ENCODE results near the gene CUBN.

CUBN gene

GRCh38 chr10:17134282-17134681, 4.7 kb upstream of the CUBN start:
- no peak for TF ChIP-seq CTCF (IDR thresholded peaks at IDR 0.05; ENCODE audit: low read depth, low read length)
- H3K4me3 ChIP-seq (replicated peaks in 1 of 2; ENCODE audit: low read depth in 2 of 2, low read length in 2 of 2): no peak overlapping the region
- DNase-seq (ENCODE audit: low read depth in 2 of 2): no peak

DNA sequence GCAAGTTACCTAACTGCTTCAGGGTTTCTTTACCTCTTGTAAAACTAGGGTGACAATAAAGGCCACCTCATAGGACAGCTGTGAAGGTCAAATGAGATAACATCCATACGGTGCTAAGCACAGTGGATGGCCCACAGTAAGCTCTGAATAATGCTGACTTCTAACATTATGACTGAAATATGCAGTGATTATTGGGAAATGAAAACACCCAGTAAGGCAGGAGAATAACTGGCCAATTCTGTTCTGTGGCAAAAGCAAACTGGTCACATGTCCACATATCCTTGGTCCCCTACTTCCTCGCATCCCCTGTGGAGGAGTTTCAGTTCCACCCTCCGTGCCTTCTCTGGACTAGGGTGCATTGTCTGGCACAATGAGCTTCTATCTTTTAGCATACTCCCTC, 1.4 kb downstream of the CUBN start:
- TF ChIP-seq CTCF (IDR thresholded peaks at IDR 0.05; ENCODE audit: low read depth, low read length): no peak
- H3K4me3 ChIP-seq (replicated peaks in 1 of 2; ENCODE audit: low read depth in 2 of 2, low read length in 2 of 2): no peak overlapping the region
- no peak for DNase-seq (ENCODE audit: low read depth in 2 of 2)

GRCh38 chr10:17126327-17126726, 3.3 kb downstream of the CUBN start:
- H3K4me3 ChIP-seq (replicated peaks in 1 of 2; ENCODE audit: low read depth in 2 of 2, low read length in 2 of 2): no peak overlapping the region
- no peak for DNase-seq (ENCODE audit: low read depth in 2 of 2)
- TF ChIP-seq CTCF (IDR thresholded peaks at IDR 0.05; ENCODE audit: low read depth, low read length): no peak

DNA sequence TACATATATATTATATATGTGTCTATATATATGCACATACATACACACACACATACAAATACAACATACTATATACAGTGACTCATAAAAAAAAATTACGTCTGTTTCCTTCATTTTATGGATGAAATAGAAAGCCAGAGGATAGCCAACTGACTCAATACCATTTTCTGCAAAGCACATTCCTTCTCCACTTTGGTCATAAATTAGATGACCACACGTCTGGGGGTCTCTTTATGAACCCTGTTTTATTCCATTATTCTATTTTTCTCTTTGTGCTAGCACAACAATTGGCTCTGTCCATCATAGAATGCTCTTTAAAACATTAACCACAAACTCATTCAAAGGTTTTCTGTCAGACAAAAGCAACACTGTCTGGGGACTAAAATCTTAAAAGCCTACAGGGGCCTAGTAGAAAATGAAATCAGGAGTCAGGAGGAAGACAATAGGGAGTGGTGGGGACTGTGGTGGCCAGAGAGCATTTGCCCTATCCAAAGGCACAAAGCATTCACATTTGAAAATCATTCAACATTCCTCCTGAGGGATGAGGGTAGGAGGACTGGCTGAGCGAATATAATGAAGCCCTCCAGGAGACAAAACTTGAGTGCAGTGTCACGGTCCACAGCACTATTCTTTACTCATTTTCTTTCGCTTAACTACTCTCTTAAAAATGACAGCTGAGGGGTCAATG, 4.3 kb downstream of the CUBN start:
- TF ChIP-seq CTCF (IDR thresholded peaks at IDR 0.05; ENCODE audit: low read depth, low read length): no peak
- no peak overlapping the region for H3K4me3 ChIP-seq (replicated peaks in 1 of 2; ENCODE audit: low read depth in 2 of 2, low read length in 2 of 2)
- no peak for DNase-seq (ENCODE audit: low read depth in 2 of 2)

GRCh38 chr10:17123961-17124360, 5.7 kb downstream of the CUBN start:
- DNase-seq (ENCODE audit: low read depth in 2 of 2): no peak
- no peak overlapping the region for H3K4me3 ChIP-seq (replicated peaks in 1 of 2; ENCODE audit: low read depth in 2 of 2, low read length in 2 of 2)
- no peak for TF ChIP-seq CTCF (IDR thresholded peaks at IDR 0.05; ENCODE audit: low read depth, low read length)

DNA sequence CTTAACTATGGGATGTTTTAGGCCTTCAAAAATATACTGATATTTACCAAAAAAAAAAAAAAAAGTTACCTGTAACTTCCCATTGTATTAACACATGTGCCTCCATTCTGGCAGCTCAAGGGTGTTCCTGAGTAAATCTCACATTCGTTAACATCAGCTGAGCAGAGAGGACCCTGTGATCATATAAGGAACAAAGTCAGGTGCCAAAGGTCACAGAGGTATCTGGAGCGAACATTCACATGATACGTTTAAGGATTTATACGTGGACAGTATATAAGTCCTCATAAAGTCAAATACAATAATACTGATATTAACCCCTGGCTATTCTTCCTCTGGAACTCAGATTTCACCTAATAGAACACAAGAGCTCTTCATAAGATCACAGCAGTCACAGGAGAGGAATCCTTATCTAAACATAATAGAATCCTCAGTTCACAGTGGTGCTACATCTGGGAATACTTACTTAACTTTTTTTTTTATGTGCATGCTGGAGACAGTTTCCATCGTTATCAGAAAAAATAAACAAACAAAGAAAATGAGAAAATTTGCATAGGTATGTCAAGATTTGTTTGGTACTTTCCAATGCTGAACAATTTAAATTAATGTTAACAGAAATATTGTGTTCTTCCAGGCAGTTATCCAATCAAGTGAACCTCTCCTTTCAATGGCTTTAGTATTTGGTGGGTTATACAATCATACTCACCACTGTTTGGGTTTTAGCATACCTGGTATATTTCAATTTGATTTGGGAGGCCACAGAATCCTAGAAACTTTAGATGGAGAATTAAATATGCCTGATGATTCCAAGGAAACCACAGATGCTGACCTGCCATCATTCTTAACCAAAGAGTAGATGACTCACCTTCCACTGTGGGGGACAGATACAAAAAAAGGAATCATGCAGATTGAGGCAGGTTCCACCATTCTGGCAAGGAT, 6.6 kb downstream of the CUBN start:
- peak; percentile 19 to 80 for DNase-seq (ENCODE audit: low read depth in 2 of 2)
- no peak for TF ChIP-seq CTCF (IDR thresholded peaks at IDR 0.05; ENCODE audit: low read depth, low read length)

More for the DNA sequence above, 6.6 kb downstream of the CUBN start:
- no peak overlapping the region for H3K4me3 ChIP-seq (replicated peaks in 1 of 2; ENCODE audit: low read depth in 2 of 2, low read length in 2 of 2)
